AG04450 (cell line): Measurements from ENCODE around the gene TIMP4. TPM values are rescaled to one million over a fixed set of nuclear protein-coding genes. Genes with fewer than 3 reads are reported as not detected.

Source experiments
- CTCF ChIA-PET: fragments of 300-600, 350-600 bp; formaldehyde crosslinking; extraction: SDS; loops from one replicate; lab custom pipeline; 2022; ENCODE audit warnings: antibody characterized with exemption, inconsistent platforms; lab: Charles Lee
- POLR2A ChIA-PET: fragments of 350-600 bp; formaldehyde crosslinking; extraction: SDS; loops from one replicate; lab custom pipeline; 2021; ENCODE audit warnings: antibody characterized with exemption, inconsistent platforms; lab: Yijun Ruan, JAX
- DNase-seq: peaks from one replicate; pipeline ENCODE4 v3.0.0-alpha.2; 2011; ENCODE audit warnings: low read depth, low spot score
- H3K27ac ChIP-seq: one replicate; pipeline ENCODE4 v1.5.1; 2012; ENCODE audit warnings: low read depth, low read length, control low read depth
- H3K27me3 ChIP-seq: one replicate; pipeline ENCODE4 v1.6.0; 2012; ENCODE audit warnings: low read length; ENCODE audit not compliant: control insufficient read depth, insufficient read depth
- H3K4me3 ChIP-seq: 2 replicates; pipeline ENCODE4 v1.5.1; 2011; ENCODE audit warnings: mild to moderate bottlenecking, low read depth, low read length, control low read depth
- H3K9me3 ChIP-seq: 2 replicates; pipeline ENCODE4 v1.5.1; 2012; ENCODE audit warnings: low read length; ENCODE audit not compliant: control insufficient read depth, insufficient read depth
- CTCF ChIP-seq: IDR thresholded peaks from 2 replicates; pipeline ENCODE4 v1.5.1; 2011; ENCODE audit warnings: low read depth, low read length, control low read depth, inconsistent platforms
- polyA plus RNA-seq: library from polyadenylated mRNA; depleted of rRNA; stranded (reverse); fragments of >200 nt; gene quantifications from 2 replicates; pipeline ENCODE4 v1.2.3, GENCODE V29; 2011

TIMP4 gene
- polyA plus RNA-seq, 1 experiment = 3.6 TPM

GRCh38 chr3:12187448-12188327, 29.0 kb upstream of the TIMP4 start:
- H3K4me3 ChIP-seq = no peak overlapping the region
- POLR2A ChIA-PET = interaction anchor here (0.7 kb wide), 1 partner anchor 292 kb away, joined by 4 read pairs; no protein-coding TSS in a partner anchor
- peak overlapping the region; percentile 92 for H3K27ac ChIP-seq
- CTCF ChIA-PET = interaction anchor here (1.2 to 3.4 kb wide), 4 partner anchors 11 to 292 kb away, joined by 4 to 20 read pairs (median 11); no protein-coding TSS in a partner anchor
- TF ChIP-seq CTCF = no peak
- no peaks in the 10 kb centered on the region for H3K9me3 ChIP-seq
- no peak for DNase-seq
- no peaks in the 10 kb centered on the region for H3K27me3 ChIP-seq

GRCh38 chr3:12186515-12187286, 28.0 kb upstream of the TIMP4 start:
- ChIA-PET POLR2A (no interaction called here), CTCF (interaction anchor here (1.2 to 3.6 kb wide), 5 partner anchors 10 to 293 kb away, joined by 4 to 32 read pairs (median 17); no protein-coding TSS in a partner anchor)
- Histone ChIP-seq H3K27me3 (no peaks in the 10 kb centered on the region), H3K9me3 (no peaks in the 10 kb centered on the region), H3K4me3 (no peak overlapping the region), H3K27ac (peak overlapping the region; percentile 91)
- DNase-seq = no peak
- no peak for TF ChIP-seq CTCF

GRCh38 chr3:12186046-12186445, 27.3 kb upstream of the TIMP4 start:
- no peaks in the 10 kb centered on the region for H3K27me3 ChIP-seq
- no peak overlapping the region for H3K27ac ChIP-seq
- ChIA-PET CTCF (interaction anchor here (3.4 to 3.6 kb wide), 2 partner anchors 10 to 293 kb away, joined by 16 to 32 read pairs; no protein-coding TSS in a partner anchor), POLR2A (no interaction called here)
- DNase-seq = no peak
- no peak overlapping the region for H3K4me3 ChIP-seq
- H3K9me3 ChIP-seq = no peaks in the 10 kb centered on the region
- TF ChIP-seq CTCF = no peak

- ChIA-PET POLR2A (no interaction called here), CTCF (interaction anchor here (1.3 to 3.6 kb wide), 3 partner anchors 9 to 294 kb away, joined by 5 to 32 read pairs (median 16); no protein-coding TSS in a partner anchor)
- H3K27me3 ChIP-seq = no peaks in the 10 kb centered on the region
- DNase-seq = no peak
- H3K4me3 ChIP-seq = no peak overlapping the region
- TF ChIP-seq CTCF = no peak
- H3K9me3 ChIP-seq = no peaks in the 10 kb centered on the region
- no peak overlapping the region for H3K27ac ChIP-seq
Observed at GRCh38 chr3:12185172-12185710, 26.5 kb upstream of the TIMP4 start.
